ENCODE data around the gene RASGRP1.

GRCh38 chr15:38499651-38500050 lies 65.0 kb downstream of the RASGRP1 start:
- TF ChIP-seq POLR2A (IDR thresholded peaks at IDR 0.05) (no peak), CTCF (IDR thresholded peaks at IDR 0.05) (no peak), POLR2AphosphoS5 (IDR thresholded peaks at IDR 0.05) (no peak)
